ENCODE measurements around the gene PLA2G5.
"Not testable (repeated sequence)": the region's sequence is repeated elsewhere in the genome, so short reads cannot be mapped to it uniquely, and the experiment has no call there.

PLA2G5 gene

DNA sequence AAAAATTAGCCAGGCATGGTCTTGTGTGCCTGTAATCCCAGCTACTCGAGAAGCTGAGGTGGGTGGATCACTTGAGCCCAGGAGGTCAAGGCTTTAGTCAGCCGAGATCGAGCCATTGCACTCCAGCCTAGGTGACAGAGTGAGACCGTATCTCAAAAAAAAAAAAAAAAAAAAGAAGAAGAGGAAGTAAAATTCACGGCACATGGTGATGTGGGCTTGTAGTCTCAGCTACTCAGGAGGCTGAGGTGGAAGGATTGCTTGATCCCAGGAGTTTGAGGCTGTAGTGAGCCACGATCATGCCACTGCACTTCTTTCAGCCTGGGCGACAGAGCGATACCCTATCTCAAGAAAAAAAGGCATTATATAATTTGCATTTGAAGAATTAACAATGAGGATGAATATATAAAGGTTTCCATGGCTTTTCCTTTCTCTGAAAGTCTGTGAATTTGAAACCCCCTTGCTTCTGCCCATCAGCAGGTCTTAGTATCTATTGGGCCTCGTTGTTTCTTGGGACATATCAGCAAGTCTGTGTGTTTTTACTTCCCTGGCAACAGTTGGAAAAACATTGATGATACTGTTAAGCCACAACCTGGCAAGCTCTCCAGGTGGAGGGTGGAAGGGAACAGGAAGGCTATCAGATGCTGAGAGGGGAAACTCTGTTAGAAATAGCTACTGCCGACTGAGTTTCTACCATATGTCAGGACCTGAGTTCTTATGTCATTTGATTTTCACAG is 53.9 kb downstream of the PLA2G5 start:
- H3K9ac ChIP-seq (ENCODE audit: low read length) = no peak overlapping the region
- no peak overlapping the region for H3K4me3 ChIP-seq (ENCODE audit: low read length)
- no peaks in the 10 kb centered on the region for H3K36me3 ChIP-seq (ENCODE audit: control insufficient read depth, insufficient read depth, low read length, severe bottlenecking)
- peaks cover 9% of the 10 kb centered on the region for H3K27me3 ChIP-seq (replicated peaks; ENCODE audit: control insufficient read depth, insufficient read depth, low read length)
- no peak for DNase-seq (ENCODE audit: low read depth)
- H3K4me1 ChIP-seq (ENCODE audit: control insufficient read depth, insufficient read depth, low read length) = peaks cover 8% of the 10 kb centered on the region
- no peaks in the 10 kb centered on the region for H3K9me3 ChIP-seq (ENCODE audit: control insufficient read depth, low read length)

DNA sequence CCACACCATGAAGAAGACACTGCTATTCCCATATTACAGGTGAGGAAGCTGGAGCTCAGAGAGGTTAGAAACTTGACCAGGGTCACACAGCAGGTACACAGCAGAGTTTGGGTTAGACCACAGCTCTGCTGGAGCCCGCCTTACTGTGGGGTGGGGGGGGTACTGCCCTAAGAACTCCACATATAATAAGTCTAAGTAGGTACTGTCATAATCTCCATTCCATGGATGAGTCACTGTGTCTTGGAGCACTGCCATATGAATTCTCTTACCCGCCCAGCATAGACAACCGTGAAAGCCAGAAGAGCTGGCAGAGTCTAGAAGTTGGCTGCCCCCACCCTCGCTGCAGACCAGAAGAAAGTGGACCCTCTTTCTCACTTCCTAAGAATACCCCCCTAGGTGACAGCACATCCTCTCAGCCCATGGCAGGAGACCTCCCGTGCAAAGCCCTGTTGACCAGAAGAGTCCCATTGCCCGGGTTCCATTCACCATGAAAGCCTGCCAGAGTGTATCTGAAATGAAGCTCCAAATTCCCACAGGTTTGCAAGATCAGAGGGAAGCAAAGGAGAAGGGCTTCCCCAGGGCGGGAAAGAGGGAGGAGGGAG is 54.6 kb downstream of the PLA2G5 start:
- Histone ChIP-seq H3K27me3 (replicated peaks; ENCODE audit: control insufficient read depth, insufficient read depth, low read length) (peaks cover 9% of the 10 kb centered on the region), H3K4me1 (ENCODE audit: control insufficient read depth, insufficient read depth, low read length) (peaks cover 8% of the 10 kb centered on the region), H3K4me3 (ENCODE audit: low read length) (no peak overlapping the region), H3K9me3 (ENCODE audit: control insufficient read depth, low read length) (no peaks in the 10 kb centered on the region), H3K9ac (ENCODE audit: low read length) (no peak overlapping the region), H3K36me3 (ENCODE audit: control insufficient read depth, insufficient read depth, low read length, severe bottlenecking) (no peaks in the 10 kb centered on the region)
- peak; percentile 42 for DNase-seq (ENCODE audit: low read depth)

DNA sequence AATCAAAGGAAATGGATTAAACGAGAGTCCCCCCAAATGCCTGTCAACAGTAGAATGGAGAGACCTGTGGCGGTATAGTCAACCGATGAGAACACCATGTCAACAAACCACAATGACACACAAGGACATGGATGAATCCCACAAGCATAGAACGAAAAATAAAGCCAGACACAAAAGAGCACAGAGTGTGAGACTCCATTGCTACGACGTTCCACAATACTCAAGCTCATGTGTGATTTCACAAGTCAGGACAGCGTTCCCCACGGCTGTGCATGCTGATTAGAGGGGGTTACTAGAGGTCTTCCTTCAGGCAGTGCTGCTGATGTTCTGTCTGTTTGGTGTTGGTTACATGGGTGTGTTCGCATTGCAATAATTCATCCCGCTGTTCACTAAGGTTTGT is 55.1 kb downstream of the PLA2G5 start:
- Histone ChIP-seq H3K9me3 (ENCODE audit: control insufficient read depth, low read length) (peaks cover 5% of the 10 kb centered on the region), H3K27me3 (replicated peaks; ENCODE audit: control insufficient read depth, insufficient read depth, low read length) (peaks cover 9% of the 10 kb centered on the region), H3K4me3 (ENCODE audit: low read length) (no peak overlapping the region), H3K9ac (ENCODE audit: low read length) (no peak overlapping the region), H3K4me1 (ENCODE audit: control insufficient read depth, insufficient read depth, low read length) (peaks cover 8% of the 10 kb centered on the region), H3K36me3 (ENCODE audit: control insufficient read depth, insufficient read depth, low read length, severe bottlenecking) (no peaks in the 10 kb centered on the region)
- no peak for DNase-seq (ENCODE audit: low read depth)

DNA sequence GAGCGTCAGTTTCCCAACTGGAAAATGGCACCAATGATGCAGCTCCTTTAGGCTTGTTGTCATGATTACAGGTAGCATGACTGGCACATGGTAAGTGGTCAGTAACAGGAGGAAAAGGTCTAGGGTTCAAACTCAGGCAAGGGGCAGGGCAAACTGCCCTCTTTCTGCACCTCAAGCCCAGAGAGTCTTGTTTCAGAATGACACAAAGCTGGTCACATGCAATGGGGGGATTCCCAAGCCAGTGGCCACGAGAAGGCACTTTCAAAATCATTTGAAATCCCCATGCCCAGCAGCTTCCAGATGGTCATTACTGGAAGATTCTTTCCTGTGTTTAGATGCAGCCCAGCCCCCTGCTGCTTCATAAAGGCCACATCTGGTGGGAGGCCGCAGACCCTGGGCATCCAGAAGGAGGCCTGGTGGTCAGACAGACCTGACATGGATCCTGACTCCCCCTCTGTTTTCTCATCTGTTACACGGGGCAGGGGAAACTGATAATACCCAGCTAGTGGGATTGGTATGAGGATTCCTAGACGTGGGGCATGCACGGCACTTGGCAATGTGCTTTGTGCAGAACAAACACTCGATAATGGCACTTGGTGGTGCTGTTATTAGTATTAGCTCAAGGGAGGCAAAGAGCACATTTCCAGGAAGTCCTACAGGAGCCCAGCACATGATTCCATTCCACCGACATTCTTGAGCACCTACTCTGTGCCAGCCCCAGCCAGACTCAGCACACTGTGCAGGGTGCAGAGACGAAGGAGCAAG is 56.2 kb downstream of the PLA2G5 start:
- DNase-seq (ENCODE audit: low read depth) = no peak
- H3K4me3 ChIP-seq (ENCODE audit: low read length) = no peak overlapping the region
- H3K9me3 ChIP-seq (ENCODE audit: control insufficient read depth, low read length) = peaks cover 5% of the 10 kb centered on the region
- peaks cover 7% of the 10 kb centered on the region for H3K27me3 ChIP-seq (replicated peaks; ENCODE audit: control insufficient read depth, insufficient read depth, low read length)
- peaks cover 8% of the 10 kb centered on the region for H3K4me1 ChIP-seq (ENCODE audit: control insufficient read depth, insufficient read depth, low read length)
- no peaks in the 10 kb centered on the region for H3K36me3 ChIP-seq (ENCODE audit: control insufficient read depth, insufficient read depth, low read length, severe bottlenecking)
- H3K9ac ChIP-seq (ENCODE audit: low read length) = no peak overlapping the region

DNA sequence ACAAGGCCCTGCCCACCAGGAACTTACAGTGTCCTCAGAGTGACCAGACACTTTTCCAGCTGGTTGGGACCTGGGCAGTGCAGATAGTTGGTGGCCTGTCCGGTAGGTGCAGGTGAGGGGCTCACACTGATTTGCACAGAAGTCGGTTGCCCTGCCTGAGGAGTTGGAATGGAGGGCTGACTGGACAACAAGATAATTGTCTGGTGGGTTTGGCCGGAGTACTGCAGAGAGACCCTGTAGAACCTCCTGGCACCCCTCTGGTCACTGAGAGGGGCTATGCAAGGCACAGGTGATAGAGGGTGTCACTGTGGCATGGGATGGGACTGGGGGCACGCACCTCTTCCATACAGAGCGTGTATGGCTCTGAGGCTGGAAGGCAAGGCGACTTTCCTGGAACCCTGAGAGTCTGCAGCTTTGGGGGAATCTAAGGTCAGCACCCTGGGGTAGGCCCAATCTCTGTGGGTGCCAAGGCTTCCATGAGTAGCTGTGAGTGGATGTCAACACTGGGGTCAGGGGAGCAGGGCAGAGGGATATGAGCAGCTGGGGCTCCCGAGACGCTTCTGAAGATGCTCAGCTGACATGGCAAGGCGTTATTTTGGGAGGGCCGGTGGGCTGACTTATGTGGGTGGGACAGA is 56.9 kb downstream of the PLA2G5 start:
- H3K4me1 ChIP-seq (ENCODE audit: control insufficient read depth, insufficient read depth, low read length) = peaks cover 8% of the 10 kb centered on the region
- peaks cover 5% of the 10 kb centered on the region for H3K9me3 ChIP-seq (ENCODE audit: control insufficient read depth, low read length)
- H3K36me3 ChIP-seq (ENCODE audit: control insufficient read depth, insufficient read depth, low read length, severe bottlenecking) = no peaks in the 10 kb centered on the region
- no peak overlapping the region for H3K4me3 ChIP-seq (ENCODE audit: low read length)
- H3K9ac ChIP-seq (ENCODE audit: low read length) = no peak overlapping the region
- H3K27me3 ChIP-seq (replicated peaks; ENCODE audit: control insufficient read depth, insufficient read depth, low read length) = peaks cover 1% of the 10 kb centered on the region
- DNase-seq (ENCODE audit: low read depth) = no peak

DNA sequence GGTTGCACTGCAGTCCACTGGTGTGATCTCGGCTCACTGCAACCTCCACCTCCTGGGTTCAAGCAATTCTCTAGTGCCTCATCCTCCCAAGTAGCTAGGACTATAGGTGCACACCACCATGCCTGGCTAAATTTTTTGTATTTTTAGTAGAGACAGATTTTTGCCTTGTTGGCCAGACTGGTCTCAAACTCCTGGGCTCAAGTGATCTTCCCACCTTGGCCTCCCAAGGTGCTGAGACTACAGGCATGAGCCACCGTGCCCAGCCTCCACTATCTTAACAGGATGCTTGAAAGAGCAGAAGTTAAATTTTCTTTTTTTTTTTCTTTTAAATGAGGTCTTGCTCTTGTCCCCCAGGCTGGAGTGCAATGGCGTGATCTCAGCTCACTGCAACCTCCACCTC is 60.5 kb downstream of the PLA2G5 start:
- H3K36me3 ChIP-seq (ENCODE audit: control insufficient read depth, insufficient read depth, low read length, severe bottlenecking); DNase-seq (ENCODE audit: low read depth); H3K9ac ChIP-seq (ENCODE audit: low read length); H3K4me1 ChIP-seq (ENCODE audit: control insufficient read depth, insufficient read depth, low read length); H3K9me3 ChIP-seq (ENCODE audit: control insufficient read depth, low read length); H3K4me3 ChIP-seq (ENCODE audit: low read length); H3K27me3 ChIP-seq (replicated peaks; ENCODE audit: control insufficient read depth, insufficient read depth, low read length): not testable (repeated sequence)

DNA sequence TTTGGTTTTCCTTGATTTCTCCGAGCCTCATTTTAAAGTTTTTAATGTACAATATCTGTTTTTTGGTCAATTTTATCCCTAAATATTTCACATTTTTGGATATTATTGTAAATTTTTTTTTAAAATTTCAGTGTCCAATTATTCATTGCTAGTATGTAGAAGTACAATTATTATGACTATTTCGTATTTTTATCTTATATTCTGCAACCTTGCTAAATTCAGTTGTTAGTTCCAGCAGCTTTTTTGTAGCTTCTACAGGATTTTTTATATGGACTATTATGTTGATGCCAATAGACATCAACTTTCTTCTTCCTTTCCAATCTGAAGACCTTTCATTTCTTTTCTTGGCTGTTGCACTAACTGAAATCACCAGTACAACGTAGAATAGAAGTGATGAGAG is 65.0 kb downstream of the PLA2G5 start:
- Histone ChIP-seq H3K4me1 (ENCODE audit: control insufficient read depth, insufficient read depth, low read length) (no peaks in the 10 kb centered on the region), H3K27me3 (replicated peaks; ENCODE audit: control insufficient read depth, insufficient read depth, low read length) (no peaks in the 10 kb centered on the region)
- no peak for DNase-seq (ENCODE audit: low read depth)

DNA sequence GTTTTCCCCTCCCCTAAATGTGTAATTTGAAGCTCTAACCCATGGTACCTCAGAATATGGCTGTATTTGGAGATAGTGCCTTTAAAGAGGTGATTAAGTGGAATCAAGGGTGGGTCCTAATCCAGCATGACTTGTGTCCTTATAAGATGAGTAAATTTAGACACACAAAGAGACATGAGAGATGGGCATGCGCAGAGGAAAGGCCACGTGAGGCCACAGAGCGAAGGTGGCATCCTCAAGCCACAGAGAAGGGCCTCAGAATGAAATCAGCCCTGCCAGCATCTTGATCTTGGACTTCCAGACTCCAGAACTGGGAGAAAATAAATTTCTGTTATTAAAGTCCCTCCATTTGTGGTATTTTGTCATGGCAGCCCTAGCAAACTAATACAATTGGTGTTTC is 66.3 kb downstream of the PLA2G5 start:
- no peaks in the 10 kb centered on the region for H3K9me3 ChIP-seq (ENCODE audit: control insufficient read depth, low read length)
- no peak for DNase-seq (ENCODE audit: low read depth)
- H3K4me1 ChIP-seq (ENCODE audit: control insufficient read depth, insufficient read depth, low read length) = no peaks in the 10 kb centered on the region
- no peak overlapping the region for H3K4me3 ChIP-seq (ENCODE audit: low read length)
- H3K9ac ChIP-seq (ENCODE audit: low read length) = no peak overlapping the region
- H3K27me3 ChIP-seq (replicated peaks; ENCODE audit: control insufficient read depth, insufficient read depth, low read length) = no peaks in the 10 kb centered on the region
- H3K36me3 ChIP-seq (ENCODE audit: control insufficient read depth, insufficient read depth, low read length, severe bottlenecking) = no peaks in the 10 kb centered on the region

More for the DNA sequence above, 65.0 kb downstream of the PLA2G5 start:
- Histone ChIP-seq H3K9ac (ENCODE audit: low read length) (no peak overlapping the region), H3K36me3 (ENCODE audit: control insufficient read depth, insufficient read depth, low read length, severe bottlenecking) (no peaks in the 10 kb centered on the region), H3K9me3 (ENCODE audit: control insufficient read depth, low read length) (peaks cover under 1% of the 10 kb centered on the region), H3K4me3 (ENCODE audit: low read length) (no peak overlapping the region)

DNA sequence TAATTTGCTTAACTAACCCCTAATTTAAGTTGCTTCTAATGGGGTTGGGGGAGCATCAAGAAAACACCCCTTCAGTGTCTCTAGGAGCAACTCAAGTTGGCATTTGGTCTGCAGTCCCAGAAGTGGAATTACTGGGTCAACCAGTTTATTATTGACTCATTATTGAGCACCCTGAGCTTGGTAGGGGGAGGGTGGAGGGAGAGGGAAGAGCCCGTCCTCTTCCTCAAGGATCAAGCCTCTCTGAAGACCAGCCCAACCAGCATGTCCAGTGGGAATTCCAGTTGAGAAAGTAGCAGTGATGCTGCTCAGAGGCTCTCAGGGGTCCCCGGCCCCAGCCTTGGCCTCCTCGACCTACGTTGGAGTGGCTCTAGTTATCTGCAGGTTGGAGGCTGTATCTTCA is 67.1 kb downstream of the PLA2G5 start:
- no peaks in the 10 kb centered on the region for H3K27me3 ChIP-seq (replicated peaks; ENCODE audit: control insufficient read depth, insufficient read depth, low read length)
- no peak for DNase-seq (ENCODE audit: low read depth)
- H3K4me3 ChIP-seq (ENCODE audit: low read length) = no peak overlapping the region
- no peaks in the 10 kb centered on the region for H3K9me3 ChIP-seq (ENCODE audit: control insufficient read depth, low read length)
- no peak overlapping the region for H3K9ac ChIP-seq (ENCODE audit: low read length)
- H3K36me3 ChIP-seq (ENCODE audit: control insufficient read depth, insufficient read depth, low read length, severe bottlenecking) = no peaks in the 10 kb centered on the region
- no peaks in the 10 kb centered on the region for H3K4me1 ChIP-seq (ENCODE audit: control insufficient read depth, insufficient read depth, low read length)

DNA sequence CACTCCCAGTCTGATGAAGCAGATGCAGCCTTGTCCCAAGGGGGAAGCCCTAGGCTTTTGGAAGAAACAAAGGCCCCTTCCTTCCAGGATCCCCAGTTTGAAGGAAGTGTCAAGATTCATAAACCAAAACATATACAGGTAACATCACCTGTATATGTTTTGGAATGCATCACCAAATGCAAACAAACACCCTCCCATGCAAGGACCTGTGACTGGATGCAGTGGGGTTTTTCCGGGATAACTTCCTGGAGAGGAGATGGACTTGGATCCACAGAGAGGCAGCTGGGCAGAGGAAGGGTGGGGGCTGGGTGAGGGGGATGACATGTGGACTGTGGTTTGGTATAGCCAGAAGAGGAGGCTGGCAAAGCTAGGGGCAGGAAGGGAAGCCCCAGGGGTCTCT is 67.6 kb downstream of the PLA2G5 start:
- DNase-seq (ENCODE audit: low read depth) = no peak
- H3K9me3 ChIP-seq (ENCODE audit: control insufficient read depth, low read length) = no peaks in the 10 kb centered on the region
- no peaks in the 10 kb centered on the region for H3K27me3 ChIP-seq (replicated peaks; ENCODE audit: control insufficient read depth, insufficient read depth, low read length)
- H3K4me1 ChIP-seq (ENCODE audit: control insufficient read depth, insufficient read depth, low read length) = no peaks in the 10 kb centered on the region
- H3K4me3 ChIP-seq (ENCODE audit: low read length) = no peak overlapping the region
- no peak overlapping the region for H3K9ac ChIP-seq (ENCODE audit: low read length)
- H3K36me3 ChIP-seq (ENCODE audit: control insufficient read depth, insufficient read depth, low read length, severe bottlenecking) = no peaks in the 10 kb centered on the region

DNA sequence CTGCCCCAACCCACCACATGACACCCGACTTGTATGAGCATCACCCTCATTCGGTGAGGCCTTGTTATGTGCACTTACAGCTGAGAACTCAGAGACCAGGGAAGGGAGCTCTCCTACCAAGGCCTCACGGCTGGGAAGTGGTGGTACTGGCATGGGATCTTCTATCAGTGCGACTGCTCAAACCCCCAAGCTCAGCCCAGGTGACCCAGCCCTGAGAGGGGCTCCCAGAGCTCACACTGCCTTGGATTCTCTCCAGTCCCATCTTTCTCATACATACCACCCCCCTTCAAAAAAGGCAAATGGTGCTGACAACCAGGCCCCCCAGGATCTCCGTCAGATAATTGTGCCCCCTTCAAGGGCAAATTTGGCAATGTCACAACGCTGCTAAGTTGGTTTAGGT is 68.4 kb downstream of the PLA2G5 start:
- H3K36me3 ChIP-seq (ENCODE audit: control insufficient read depth, insufficient read depth, low read length, severe bottlenecking) = no peaks in the 10 kb centered on the region
- no peaks in the 10 kb centered on the region for H3K27me3 ChIP-seq (replicated peaks; ENCODE audit: control insufficient read depth, insufficient read depth, low read length)
- H3K9ac ChIP-seq (ENCODE audit: low read length) = no peak overlapping the region
- H3K4me1 ChIP-seq (ENCODE audit: control insufficient read depth, insufficient read depth, low read length) = no peaks in the 10 kb centered on the region
- no peak for DNase-seq (ENCODE audit: low read depth)
- no peak overlapping the region for H3K4me3 ChIP-seq (ENCODE audit: low read length)
- H3K9me3 ChIP-seq (ENCODE audit: control insufficient read depth, low read length) = no peaks in the 10 kb centered on the region

Measured in adipocyte (in vitro differentiated cells).